Measurements from ENCODE around the gene SERPINB1.
"Not testable (repeated sequence)": the region's sequence is repeated elsewhere in the genome, so short reads cannot be mapped to it uniquely, and the experiment has no call there.

The SERPINB1 gene

DNA sequence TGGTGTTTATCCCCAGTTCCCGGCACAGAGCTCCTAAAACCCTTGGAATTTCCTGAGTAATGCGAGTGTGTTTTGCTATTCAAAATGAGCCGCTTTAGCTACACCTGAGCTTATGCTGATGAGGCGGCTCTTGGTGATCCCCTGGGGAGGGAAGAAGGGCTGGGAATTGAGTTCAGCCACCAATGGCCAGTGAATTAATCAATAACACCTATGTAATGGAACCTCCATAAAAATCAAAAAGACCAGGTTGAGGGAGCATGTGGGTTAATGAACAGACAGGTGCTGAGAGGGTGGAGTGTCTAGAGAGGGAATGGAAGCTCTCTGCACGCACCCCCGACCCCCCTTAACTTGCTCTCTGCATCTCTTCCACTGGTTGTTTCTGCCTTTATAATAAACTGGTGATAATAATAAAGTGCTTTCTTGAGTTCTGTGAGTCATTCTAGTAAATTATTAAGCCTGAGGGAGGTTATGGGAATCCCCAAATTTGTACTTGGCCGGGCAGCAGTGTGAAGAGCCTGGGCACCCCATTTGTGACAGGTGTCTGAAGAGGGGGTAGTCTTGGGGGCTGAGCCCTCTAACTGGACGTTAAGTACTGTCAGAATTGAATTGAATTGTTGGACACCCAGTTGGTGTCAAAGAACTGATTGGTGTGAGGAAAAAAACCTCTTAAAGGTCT, 24.6 kb upstream of the SERPINB1 start:
- DNase-seq (ENCODE audit: low spot score): peak; percentile 4

DNA sequence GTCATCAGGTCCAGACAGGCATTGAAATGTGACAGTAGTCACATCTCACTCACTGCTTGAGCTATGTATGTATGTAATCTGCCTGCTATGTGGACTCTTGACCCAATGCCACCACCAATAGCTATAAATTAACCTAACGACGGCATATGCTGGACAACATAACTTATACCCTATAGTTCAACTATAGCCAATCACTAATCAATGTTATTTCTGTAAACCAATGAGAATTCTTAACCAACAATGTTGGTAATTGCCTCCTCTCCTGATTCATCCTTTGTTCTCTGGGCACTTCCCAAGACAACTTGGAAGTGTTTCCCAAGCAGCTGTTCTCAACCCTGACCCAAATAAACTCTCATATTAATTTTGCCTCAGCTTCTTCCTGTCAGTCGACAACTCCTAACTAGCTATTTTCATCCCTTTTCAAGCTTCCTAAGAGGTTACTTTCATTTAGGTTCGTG, 24.1 kb upstream of the SERPINB1 start:
- DNase-seq (ENCODE audit: low spot score): peak; percentile 11

DNA sequence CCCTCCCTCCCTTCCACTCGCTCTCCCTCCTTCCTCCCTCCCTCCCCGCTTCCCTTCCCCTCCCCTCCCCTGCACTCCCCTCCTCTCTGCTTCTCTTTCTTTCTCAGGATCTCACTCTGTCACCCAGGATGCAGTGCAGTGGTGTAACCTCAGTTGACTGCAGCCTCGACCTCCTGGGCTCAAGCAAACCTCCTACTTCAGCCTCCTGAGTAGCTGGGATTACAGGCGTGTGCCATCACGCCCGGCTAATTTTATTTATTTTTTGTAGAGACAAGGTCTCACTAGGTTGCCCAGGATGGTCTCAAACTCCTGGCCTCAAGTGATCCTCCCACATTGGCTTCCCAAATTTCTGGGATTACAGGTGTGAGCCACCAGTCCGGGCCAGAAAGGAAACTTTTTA, 23.6 kb upstream of the SERPINB1 start:
- DNase-seq (ENCODE audit: low spot score): no peak

DNA sequence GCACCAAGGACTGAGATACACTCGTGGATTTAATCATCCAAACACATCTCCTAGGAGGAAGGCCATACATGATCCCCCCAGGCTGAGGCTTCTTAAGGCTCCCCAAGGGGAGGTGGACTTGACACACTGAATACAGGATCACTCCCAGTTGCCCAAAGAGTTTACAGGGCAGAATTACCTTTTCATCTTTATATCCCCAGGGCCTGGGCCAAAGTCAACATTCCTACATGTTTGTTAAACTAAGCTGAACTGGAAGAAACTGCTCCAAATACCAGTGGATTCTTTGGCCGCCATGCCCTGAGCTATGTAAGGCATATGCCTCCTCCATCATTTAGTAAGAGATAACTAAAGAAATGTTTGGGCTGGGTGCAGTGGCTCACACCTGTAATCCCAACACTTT, 22.2 kb upstream of the SERPINB1 start:
- no peak for DNase-seq (ENCODE audit: low spot score)

DNA sequence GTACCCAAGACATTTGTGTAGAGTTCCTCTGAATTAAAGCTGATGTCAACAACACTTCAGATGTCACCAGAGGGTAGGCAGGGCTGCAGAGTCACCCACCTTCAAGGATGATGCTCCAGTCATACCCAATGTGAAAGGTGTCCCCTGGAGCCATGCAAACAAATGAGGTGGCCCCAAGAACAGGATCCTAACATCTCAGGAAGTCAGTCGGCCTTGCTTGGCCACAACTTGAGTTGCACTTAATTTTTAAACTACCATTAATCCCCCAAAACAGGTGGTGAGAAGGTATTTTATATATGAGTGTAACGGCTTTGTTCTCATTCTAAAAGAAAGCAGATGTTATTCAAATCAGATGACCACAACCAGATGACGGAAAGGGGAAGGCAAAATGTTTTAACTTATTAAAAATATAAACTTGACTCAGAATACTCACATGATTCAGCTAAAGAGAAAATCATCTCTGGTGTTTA, 21.1 kb upstream of the SERPINB1 start:
- DNase-seq (ENCODE audit: low spot score): no peak

DNA sequence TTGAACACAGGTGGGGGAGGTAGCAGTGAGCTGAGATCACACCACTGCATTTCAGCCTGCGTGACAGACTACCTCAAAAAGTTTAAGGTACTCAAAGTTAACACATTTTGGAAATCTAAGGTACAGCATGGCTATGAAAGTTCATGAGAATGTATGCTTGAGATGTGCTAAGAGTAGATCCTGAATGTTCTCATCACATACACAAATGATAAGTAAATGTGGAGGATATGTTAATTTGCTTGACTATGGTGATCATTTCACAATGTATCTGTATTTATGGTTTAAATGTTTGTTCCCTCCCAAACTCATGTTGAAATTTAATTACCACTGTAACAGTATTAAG, 20.1 kb upstream of the SERPINB1 start:
- no peak for DNase-seq (ENCODE audit: low spot score)

DNA sequence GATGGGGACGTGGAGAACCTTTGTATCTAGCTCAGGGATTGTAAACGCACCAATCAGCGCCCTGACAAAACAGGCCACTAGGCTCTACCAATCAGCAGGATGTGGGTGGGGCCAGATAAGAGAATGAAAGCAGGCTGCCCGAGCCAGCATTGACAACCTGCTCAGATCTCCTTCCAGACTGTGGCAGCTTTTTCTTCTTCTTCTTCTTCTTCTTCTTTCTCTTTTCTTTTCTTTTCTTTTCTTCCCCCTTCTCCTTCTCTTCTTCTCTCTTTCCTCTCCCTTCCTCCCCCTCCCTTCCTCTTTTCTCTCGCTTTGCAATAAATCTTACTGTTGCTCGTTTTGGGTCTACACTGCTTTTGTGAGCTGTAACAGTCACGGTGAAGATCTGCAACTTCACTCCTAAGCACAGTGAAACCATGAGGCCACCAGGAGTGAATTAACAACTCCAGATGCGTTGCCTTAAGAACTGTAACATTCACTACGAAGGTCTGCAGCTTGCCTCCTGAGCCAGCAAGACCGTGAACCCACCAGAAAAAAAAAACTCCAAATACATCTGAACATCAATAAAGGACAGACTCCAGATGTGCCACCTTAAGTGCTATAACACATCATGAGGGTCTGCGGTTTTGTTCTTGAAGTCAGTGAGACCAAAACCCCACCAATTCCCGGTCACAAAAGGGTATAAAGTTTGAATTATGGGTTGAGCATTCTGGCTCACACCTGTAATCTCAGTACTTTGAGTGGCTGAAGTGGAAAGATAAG, 19.6 kb upstream of the SERPINB1 start:
- no peak for DNase-seq (ENCODE audit: low spot score)

DNA sequence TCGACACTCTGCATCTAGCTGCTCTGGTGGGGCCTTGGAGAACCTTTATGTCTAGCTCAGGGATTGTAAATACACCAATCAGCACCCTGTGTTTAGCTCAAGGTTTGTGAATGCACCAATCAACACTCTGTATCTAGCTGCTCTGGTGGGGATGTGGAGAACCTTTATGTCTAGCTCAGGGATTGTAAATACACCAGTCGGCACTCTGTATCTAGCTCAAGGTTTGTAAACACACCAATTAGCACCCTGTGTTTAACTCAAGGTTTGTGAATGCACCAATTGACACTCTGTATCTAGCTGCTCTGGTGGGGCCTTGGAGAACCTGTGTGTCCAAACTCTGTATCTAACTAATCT, 19.0 kb upstream of the SERPINB1 start:
- not testable (repeated sequence) for DNase-seq (ENCODE audit: low spot score)

DNA sequence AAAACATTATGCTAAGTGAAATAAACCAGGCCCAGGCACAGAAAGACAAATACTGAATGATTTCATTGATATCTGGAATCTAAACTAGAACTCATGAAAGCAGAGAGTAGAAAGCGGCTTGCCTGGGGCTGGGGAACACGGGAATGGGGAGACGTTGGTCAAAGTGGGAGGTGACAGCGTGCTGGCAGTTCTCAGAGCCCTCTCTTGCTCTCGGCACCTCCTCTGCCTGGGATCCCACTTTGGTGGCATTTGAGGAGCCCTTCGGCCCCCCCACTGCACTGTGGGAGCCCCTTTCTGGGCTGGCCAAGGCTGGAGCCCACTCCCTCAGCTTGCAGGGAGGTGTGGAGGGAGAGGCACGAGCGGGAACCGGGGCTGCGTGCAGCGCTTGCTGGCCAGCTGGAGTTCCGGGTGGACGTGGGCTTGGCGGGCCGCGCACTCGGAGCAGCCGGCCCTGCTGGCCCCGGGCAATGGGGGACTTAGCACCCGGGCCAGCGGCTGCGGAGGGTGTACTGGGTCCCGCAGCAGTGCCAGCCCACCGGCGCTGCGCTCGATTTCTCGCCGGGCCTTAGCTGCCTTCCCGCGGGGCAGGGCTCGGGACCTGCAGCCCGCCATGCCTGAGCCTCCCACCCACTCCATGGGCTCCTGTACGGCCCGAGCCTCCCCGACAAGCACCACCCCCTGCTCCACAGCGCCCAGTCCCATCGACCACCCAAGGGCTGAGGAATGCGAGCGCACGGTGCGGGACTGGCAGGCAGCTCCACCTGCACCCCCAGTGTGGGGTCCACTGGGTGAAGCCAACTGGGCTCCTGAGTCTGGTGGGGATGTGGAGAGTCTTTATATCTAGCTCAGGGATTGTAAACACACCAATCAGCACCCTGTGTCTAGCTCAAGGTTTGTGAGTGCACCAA, 18.4 kb upstream of the SERPINB1 start:
- DNase-seq (ENCODE audit: low spot score): not testable (repeated sequence)

DNA sequence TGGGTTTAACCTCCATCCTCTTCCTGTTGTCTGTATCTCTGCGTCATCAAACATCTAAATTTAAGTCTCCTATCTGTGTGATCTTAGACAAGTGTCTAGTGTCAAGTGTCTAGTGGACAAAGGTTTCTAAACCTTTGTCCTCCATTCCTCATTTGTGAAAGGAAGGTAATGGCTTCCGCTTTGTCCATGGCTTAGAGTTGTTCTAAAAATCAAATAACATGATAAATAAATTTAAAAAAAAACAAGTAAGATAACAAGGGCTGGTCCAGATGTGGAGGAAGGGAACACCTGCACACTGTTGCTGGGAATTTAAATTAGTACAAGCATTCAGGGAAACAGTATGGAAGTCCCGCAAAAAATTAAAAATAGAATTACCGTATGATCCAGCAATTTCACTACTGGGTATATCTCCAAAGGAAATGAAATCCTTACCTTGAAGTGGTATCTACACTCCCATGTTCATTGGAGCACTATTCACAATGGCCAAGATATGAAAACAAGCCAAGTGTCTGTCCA, 17.6 kb upstream of the SERPINB1 start:
- DNase-seq (ENCODE audit: low spot score): no peak

DNA sequence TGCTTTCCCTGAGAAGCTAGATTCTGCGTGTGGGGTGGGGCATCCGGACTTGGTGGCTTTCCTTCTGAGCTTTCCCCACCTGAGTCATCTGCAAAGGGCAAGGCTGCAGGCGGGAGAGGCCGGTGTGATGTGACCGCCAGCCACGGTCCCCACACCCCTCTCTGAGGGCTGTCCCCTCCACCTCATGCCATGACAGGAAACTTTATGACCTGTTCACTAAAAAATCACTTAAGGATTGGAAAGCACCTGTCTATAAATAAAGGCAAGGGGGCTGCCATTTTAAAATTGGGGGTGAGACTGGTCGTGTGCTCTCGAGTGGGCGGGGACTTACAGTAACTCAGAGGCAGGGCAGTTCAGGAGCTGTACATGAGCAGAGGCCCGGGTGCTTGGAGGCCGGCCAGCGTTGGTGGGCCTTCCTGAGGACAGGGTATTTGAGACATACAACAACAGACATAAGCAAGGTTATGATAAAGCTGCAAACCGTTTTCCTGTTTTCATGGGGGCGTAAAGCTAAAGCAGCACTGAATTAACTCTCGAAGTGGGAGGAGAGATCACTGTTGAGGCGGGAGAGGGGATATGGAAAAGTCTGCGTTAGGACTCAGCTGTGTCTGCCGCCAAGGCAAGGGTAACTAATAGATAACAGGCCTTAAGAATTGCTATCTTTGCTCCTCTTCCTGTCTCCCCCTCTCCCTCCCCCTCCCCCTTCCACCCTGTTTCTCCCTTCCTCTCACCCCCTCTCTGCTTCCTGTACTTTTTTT, 16.1 kb upstream of the SERPINB1 start:
- peak; percentile 67 for DNase-seq (ENCODE audit: low spot score)

DNA sequence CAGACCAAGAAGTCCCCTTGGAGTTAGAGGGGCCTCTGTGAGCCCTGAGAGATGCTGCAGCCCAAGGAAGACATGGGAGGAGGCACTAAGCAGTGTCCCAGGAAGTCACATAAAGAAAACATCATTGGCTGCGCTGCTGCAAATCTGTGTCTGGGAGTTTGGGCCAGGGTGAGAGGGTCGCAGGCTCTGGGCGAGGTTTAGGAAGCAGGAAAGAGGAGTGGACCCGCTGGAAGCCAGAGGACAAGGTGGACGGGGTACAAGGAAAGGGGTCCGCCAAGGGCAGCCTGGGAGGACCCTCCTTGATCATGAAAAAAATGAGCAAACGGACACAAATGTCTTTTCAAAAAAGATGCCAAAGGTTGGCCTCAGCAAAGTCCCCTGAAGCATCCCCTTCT, 15.5 kb upstream of the SERPINB1 start:
- no peak for DNase-seq (ENCODE audit: low spot score)

DNA sequence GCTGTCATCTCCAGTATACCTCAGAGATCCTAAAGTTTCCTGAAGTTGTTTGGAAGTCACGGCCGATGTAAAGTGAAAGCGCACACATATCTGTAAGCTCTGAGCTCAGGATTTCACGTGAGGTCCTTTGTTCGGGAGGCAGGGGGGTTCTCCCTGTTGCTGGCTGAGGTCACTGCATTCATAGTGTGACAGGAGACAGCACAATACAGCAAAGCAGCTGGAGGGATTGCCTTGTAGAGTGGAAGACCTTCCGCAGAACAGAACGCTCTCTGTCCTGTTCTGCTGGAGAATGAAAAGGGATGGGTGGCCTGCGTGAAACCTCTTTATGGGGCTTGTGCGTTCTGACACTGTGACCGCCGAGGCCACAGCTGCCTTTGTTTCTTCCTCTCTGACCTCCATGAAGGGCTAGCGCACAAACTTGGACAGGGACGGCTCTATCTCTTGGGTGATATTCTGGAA, 13.4 kb upstream of the SERPINB1 start:
- DNase-seq (ENCODE audit: low spot score): peak; percentile 27

DNA sequence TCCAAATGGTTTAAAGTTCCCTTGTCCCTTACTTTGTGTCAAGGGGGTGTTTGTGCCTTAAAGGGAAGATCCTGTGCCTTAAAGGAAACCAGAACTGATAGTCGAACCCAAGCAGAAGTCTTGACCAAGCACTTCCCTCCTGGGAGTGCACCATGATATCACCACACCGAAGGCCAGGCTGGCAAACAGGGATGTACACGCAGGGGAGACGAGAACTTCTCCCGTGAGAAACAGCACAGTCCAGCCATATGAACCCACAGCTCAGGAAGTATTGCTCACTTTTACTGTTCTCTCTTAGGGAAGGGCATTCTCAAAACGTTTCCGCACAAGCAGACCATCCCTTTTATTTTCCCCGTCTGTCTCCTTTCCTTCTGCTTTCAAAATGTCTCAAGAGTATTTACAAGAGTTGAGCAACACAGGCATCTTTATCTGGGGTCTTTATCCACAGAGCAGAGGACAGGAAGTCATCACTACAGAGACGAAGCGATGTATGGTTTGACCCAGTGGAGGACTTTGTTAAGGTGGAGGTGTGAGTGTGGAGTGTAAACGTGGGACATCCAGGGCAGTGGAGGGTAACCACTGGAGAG, 12.8 kb upstream of the SERPINB1 start:
- DNase-seq (ENCODE audit: low spot score): peak; percentile 39

DNA sequence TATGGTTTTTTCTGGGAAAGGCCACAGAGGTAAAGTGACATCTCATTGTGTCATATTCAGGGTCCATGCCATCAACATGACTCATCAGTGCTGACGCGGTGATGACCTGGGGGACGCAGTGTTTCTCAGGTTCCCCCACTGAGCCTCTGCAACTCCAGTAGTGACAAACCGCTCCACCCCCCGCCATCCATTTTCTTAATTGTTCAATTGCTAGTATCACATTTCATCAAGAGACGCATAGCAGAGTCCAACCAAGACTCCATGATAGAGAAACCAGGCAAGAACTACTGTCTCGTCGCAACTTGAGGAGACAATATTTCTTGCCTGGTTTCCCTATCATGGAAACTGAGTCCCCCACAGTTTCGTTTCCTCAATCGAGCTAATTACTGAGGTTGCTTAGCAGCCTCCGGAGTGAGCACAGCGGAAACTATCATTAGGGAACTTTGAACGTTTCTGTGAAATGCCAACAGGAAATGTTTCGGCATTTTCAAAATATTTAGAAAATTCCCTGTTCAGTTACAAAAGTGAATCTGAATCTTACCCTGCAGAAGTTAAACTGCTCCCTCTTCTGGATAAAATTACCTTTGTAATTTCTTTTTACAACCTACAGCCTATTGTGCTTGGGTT, 12.2 kb upstream of the SERPINB1 start:
- peak; percentile 86 for DNase-seq (ENCODE audit: low spot score)

DNA sequence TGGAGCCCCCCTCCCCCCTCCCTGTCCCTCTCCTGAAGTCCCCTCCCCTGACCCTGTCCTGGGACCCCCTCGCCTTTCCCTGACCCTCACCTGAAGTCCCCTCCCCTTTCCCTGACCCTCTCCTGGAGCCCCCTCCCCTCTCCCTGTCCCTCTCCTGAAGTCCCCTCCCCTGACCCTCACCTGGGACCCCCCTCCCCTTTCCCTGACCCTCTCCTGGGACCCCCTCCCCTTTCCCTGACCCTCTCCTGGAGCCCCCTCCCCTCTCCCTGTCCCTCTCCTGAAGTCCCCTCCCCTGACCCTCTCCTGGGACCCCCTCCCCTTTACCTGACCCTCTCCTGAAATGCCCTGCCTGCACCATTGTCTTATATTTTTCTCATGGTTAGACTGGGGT, 11.7 kb upstream of the SERPINB1 start:
- not testable (repeated sequence) for DNase-seq (ENCODE audit: low spot score)

DNA sequence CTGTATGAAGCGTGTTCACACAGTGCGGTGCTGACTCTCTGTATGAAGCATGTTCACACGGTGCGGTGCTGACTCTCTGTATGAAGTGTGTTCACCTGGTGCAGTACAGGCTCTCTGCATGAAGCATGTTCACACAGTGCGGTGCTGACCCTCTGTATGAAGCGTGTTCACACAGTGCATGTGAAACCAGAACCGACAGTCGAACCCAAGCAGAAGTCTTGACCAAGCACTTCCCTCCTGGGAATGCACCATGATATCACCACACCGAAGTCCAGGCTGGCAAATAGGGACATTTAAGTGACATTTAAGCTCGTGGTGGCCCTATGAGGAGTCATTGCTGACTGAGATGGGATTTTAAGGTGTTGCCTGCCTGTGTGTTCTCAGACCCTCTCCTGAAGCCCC, 11.3 kb upstream of the SERPINB1 start:
- DNase-seq (ENCODE audit: low spot score): no peak

DNA sequence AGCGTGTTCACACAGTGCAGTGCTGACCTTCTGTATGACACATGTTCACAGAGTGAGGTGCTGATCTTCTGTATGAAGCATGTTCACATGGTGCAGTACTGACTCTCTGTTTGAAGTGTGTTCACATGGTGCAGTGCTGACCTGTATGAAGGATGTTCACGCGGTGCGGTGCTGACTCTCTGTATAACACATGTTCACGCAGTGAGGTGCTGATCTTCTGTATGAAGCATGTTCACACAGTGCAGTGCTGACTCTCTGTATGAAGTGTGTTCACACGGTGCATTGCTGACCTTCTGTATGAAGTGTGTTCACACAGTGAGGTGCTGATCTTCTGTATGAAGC, 10.8 kb upstream of the SERPINB1 start:
- DNase-seq (ENCODE audit: low spot score): no peak

DNA sequence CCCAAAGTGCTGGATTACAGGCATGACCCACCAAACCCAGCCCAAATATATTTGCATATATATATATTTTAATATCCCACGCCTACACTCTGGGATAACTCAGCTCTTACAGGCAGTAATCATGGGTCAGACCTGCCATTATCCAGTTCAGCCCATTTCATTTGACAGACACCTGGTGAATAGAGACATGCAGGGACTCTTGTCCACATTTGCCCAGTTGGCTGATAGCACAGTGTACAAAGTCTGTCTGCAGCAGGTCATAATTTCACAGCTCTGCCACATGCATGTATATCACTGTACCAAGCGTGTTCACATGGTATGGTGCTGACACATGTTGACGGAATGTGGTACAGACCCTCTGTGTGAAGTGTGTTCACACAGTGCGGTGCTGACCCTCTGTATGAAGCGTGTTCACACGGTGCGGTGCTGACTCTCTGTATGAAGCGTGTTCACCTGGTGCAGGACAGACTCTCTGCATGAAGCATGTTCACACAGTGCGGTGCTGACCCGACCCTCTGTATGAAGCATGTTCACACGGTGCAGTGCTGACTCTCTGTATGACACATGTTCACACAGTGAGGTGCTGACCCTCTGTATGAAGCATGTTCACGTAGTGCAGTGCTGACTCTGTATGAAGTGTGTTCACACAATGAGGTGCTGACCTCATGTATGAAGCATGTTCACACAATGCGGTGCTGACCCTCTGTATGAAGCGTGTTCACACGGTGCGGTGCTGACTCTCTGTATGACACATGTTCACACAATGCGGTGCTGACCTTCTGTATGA, 10.3 kb upstream of the SERPINB1 start:
- no peak for DNase-seq (ENCODE audit: low spot score)

DNA sequence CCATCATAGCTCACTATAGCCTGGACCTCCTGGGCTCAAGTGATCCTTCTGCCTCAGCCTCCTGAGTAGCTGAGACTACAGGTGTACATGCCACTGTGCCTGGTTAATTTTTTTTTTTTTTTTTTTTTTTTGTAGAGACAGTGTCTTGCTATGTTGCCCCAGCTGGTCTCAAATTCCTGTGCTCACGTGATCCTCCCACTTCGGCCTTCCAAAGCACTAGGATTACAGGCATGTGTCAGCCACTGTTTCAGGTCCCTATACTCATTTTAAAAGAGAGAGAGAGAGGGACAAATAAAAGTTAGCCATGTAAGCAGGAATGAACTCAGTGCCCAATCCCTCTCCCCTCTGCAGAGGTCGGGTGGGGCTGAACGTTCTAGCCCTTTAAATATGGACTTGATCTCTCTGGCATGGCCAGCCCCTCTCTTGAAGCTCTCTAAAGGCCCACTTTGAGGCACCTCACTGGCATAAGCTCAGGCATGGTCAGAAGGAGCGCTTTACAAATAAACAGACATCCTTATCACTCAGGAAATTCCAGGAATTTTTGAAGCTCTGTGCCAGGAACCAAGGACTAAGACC, 9.0 kb upstream of the SERPINB1 start:
- DNase-seq (ENCODE audit: low spot score): peak; percentile 25
